Measurements from ENCODE around the gene ADAMTS3.

Gene ADAMTS3

GRCh38 chr4:72275381-72275780 lies 293.6 kb downstream of the ADAMTS3 start:
- no peak for DNase-seq

- DNase-seq, result no peak
Measured at GRCh38 chr4:72274251-72274650, 294.8 kb downstream of the ADAMTS3 start.

GRCh38 chr4:72255269-72255668 lies 313.8 kb downstream of the ADAMTS3 start:
- no peak for DNase-seq

GRCh38 chr4:72243641-72244040 lies 325.4 kb downstream of the ADAMTS3 start:
- DNase-seq, result no peak

GRCh38 chr4:72239487-72240116 lies 329.4 kb downstream of the ADAMTS3 start:
- no peak for DNase-seq
